Sigmoid colon (tissue), 7 donors: ENCODE results near the gene CFAP161. TPM values are rescaled to one million over a fixed set of nuclear protein-coding genes. Genes with fewer than 3 reads are reported as not detected.

Experiments used
- DNase-seq: peaks from one replicate; pipeline ENCODE4 v3.0.0-alpha.2; 2019
- H3K27ac ChIP-seq, 4 donors: fragments of 200-600 bp; sonication (generic); one replicate each; pipeline ENCODE4 v1.5.1; 2016 to 2019; ENCODE audit warnings: mild to moderate bottlenecking in 1 of 4
- H3K27me3 ChIP-seq, 3 donors: fragments of 200-600 bp; sonication (generic); one replicate each; pipeline ENCODE4 v1.5.1; 2019; ENCODE audit warnings: mild to moderate bottlenecking in 1 of 3
- H3K36me3 ChIP-seq, 4 donors: fragments of 200-600 bp; sonication (generic); one replicate each; pipeline ENCODE4 v1.5.1; 2016 to 2019
- H3K4me1 ChIP-seq, 4 donors: fragments of 200-600 bp; sonication (generic); one replicate each; pipeline ENCODE4 v1.5.1; 2017 to 2019
- H3K4me3 ChIP-seq, 4 donors: fragments of 200-600 bp; sonication (generic); one replicate each; pipeline ENCODE4 v1.5.1; 2017 to 2019; ENCODE audit warnings: mild to moderate bottlenecking in 2 of 4, moderate library complexity in 1 of 4
- H3K9me3 ChIP-seq, 4 donors: fragments of 200-600 bp in 3 of 4; sonication (generic) in 3 of 4; one replicate each; pipeline versions ENCODE4 v1.5.1 to v1.6.1; 2013 to 2019
- EP300 ChIP-seq, 4 donors: sonication (generic); formaldehyde crosslinking; IDR thresholded peaks; one replicate each; pipeline ENCODE4 v1.6.1; 2017; ENCODE audit warnings: antibody characterized with exemption in 4 of 4
- POLR2A ChIP-seq, 2 donors: fragments of 450-650 bp; IDR thresholded peaks; one replicate each; pipeline ENCODE4 v1.6.1; 2016; ENCODE audit warnings: antibody characterized with exemption in 2 of 2, mild to moderate bottlenecking in 2 of 2, moderate library complexity in 2 of 2
- POLR2AphosphoS5 ChIP-seq, 4 donors: sonication (generic); formaldehyde crosslinking; IDR thresholded peaks; one replicate each; pipeline ENCODE4 v1.6.1; 2017; ENCODE audit warnings: antibody characterized with exemption in 4 of 4
- WGBS, 2 donors: extraction: QIAGEN DNeasy Blood & Tissue Kit; methylation state at CpG; one replicate each; pipeline ENCODE4 v1.1.7; 2013; 5-methylcytosine and 5-hydroxymethylcytosine counted together
- intact Hi-C: fragments of 100-400 bp; cut with DNase I; formaldehyde crosslinking; loops from one replicate; pipeline ENCODE4 v1.15.1; 2023
- polyA plus RNA-seq, 3 donors: library from polyadenylated mRNA; stranded (reverse); fragments of 200-250 nt; gene quantifications; one replicate each; pipeline ENCODE4 v1.2.3, GENCODE V29; 2013
- total RNA-seq, 4 donors: library from RNA; depleted of rRNA; stranded (reverse); fragments of >200 nt; gene quantifications; one replicate each; pipeline ENCODE4 v1.1.0, GENCODE V29; 2016
- TF ChIP-seq, protein P1 (sequence below), 4 experiments: fragments of 450-650 bp in 3 of 4; fragments of 200-600 bp in 1 of 4; IDR thresholded peaks; one replicate each; pipeline ENCODE4 v1.5.1; 2016 to 2019; ENCODE audit warnings: antibody characterized with exemption in 4 of 4, mild to moderate bottlenecking in 3 of 4, moderate library complexity in 2 of 4
- donor health status: healthy with polysubstance abuse.
- donor health status: Bipolar disorder and iron deficiency.
- donor health status: healthy.

Gene CFAP161
- total and polyA plus RNA-seq, 7 donors, result 2.1 TPM; not detected in 6

DNA sequence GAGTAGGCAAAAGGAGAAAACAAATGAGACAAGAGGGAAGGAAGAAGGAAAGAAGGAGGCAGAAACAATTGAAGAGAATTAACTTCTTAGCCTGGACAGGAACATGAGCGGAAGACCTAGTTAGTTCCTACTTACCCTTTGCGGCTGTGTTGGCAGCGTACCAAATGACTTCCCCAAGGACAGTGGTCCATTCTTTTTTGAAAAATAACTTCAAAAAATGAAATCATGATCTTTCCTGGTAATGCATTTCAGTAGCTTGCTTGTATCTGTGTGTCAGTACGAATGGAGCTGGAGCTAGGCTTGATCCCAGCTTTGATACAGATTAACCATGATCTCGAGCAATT lies 41.5 kb upstream of the CFAP161 start:
- 63 to 69% methylated on average over 5 of the region's 5 CpGs for WGBS, 2 donors
- no peak for DNase-seq
- peak overlapping the region in 2 of 4 donors; percentile 40 to 48 for H3K27ac ChIP-seq
- TF ChIP-seq POLR2AphosphoS5 (IDR thresholded peaks at IDR 0.05), result no peak
- TF ChIP-seq, protein P1, sequence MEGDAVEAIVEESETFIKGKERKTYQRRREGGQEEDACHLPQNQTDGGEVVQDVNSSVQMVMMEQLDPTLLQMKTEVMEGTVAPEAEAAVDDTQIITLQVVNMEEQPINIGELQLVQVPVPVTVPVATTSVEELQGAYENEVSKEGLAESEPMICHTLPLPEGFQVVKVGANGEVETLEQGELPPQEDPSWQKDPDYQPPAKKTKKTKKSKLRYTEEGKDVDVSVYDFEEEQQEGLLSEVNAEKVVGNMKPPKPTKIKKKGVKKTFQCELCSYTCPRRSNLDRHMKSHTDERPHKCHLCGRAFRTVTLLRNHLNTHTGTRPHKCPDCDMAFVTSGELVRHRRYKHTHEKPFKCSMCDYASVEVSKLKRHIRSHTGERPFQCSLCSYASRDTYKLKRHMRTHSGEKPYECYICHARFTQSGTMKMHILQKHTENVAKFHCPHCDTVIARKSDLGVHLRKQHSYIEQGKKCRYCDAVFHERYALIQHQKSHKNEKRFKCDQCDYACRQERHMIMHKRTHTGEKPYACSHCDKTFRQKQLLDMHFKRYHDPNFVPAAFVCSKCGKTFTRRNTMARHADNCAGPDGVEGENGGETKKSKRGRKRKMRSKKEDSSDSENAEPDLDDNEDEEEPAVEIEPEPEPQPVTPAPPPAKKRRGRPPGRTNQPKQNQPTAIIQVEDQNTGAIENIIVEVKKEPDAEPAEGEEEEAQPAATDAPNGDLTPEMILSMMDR (IDR thresholded peaks at IDR 0.05), result no peak
- TF ChIP-seq POLR2A (IDR thresholded peaks at IDR 0.05), result no peak
- TF ChIP-seq EP300 (IDR thresholded peaks at IDR 0.05), result no peak
- no peaks in the 10 kb centered on the region for H3K27me3 ChIP-seq
- H3K9me3 ChIP-seq, result no peaks in the 10 kb centered on the region
- H3K4me1 ChIP-seq, result peaks cover 0 to 12% (median 10%) of the 10 kb centered on the region in 4 donors
- intact Hi-C loops, result no loop called here
- no peaks in the 10 kb centered on the region for H3K36me3 ChIP-seq
- H3K4me3 ChIP-seq, result no peak overlapping the region

DNA sequence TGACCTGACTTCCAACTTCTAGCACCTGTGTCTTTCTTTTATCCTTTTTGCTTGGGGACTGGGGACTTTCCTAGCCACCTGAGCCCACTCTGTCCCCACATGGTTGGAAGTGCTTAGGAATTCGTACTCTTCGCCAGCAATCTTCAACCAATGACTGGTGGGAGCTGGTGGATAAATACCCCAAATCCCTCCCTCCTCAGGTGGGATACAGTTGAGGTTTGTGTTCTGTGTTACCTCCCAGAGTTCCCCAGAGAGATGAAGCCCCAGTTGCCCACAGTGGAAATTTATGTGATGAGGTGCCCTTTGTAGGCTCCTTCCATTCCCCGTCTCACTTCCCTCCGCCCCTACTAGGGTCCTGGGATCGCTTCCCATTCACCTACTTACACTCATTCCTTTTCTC lies 40.1 kb upstream of the CFAP161 start:
- intact Hi-C loops, result no loop called here
- no peaks in the 10 kb centered on the region for H3K27me3 ChIP-seq
- no peak overlapping the region for H3K27ac ChIP-seq
- no peaks in the 10 kb centered on the region for H3K9me3 ChIP-seq
- no peak overlapping the region for H3K4me3 ChIP-seq
- H3K4me1 ChIP-seq, result peaks cover 0 to 12% (median 10%) of the 10 kb centered on the region in 4 donors
- DNase-seq, result no peak
- no peaks in the 10 kb centered on the region for H3K36me3 ChIP-seq
- TF ChIP-seq POLR2A (IDR thresholded peaks at IDR 0.05), result no peak
- TF ChIP-seq, protein P1 (IDR thresholded peaks at IDR 0.05), result no peak
- no peak for TF ChIP-seq POLR2AphosphoS5 (IDR thresholded peaks at IDR 0.05)
- no peak for TF ChIP-seq EP300 (IDR thresholded peaks at IDR 0.05)
- WGBS, 2 donors, result 89 to 95% methylated on average over 5 of the region's 5 CpGs

DNA sequence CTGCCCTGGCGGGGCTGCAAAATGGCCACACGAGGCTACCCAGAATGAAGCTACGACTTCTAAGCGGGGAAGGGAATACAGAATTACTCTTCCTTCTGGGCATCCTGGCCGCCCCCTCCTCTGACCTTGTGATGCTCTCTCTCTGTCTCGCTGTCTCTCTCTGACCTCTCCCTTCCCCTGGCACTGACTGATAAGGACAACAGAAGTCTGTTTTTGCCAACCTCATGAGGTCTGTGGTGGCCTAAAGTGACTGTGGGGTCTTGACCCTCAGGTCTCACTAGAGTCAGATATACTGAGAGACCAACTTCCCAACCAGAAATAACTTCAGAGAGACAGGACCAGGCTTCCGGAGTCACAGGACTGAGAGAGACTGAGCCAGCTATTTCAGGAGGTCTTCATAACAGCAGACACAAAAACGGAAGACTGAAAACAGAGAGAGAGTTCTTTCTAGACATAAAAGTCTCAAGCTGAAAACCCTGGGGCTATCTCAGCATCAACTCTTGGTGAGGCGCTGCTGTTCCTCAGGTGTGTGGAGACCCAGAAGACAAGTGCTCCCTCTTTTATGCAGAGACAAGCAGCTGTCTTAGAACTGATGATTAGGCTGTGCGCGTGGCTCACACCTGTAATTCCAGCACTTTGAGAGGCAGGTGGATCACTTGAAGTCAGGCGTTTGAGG lies 38.2 kb upstream of the CFAP161 start:
- H3K4me1 ChIP-seq, result peaks cover 0 to 12% (median 10%) of the 10 kb centered on the region in 4 donors
- no peaks in the 10 kb centered on the region for H3K36me3 ChIP-seq
- 80 to 84% methylated on average over 12 of the region's 12 CpGs for WGBS, 2 donors
- TF ChIP-seq EP300 (IDR thresholded peaks at IDR 0.05), result no peak
- no peak for TF ChIP-seq POLR2A (IDR thresholded peaks at IDR 0.05)
- TF ChIP-seq, protein P1 (IDR thresholded peaks at IDR 0.05), result no peak
- no peak for TF ChIP-seq POLR2AphosphoS5 (IDR thresholded peaks at IDR 0.05)
- no peaks in the 10 kb centered on the region for H3K9me3 ChIP-seq
- DNase-seq, result no peak
- no peak overlapping the region for H3K27ac ChIP-seq
- no peak overlapping the region for H3K4me3 ChIP-seq
- H3K27me3 ChIP-seq, result no peaks in the 10 kb centered on the region
- intact Hi-C loops, result no loop called here

DNA sequence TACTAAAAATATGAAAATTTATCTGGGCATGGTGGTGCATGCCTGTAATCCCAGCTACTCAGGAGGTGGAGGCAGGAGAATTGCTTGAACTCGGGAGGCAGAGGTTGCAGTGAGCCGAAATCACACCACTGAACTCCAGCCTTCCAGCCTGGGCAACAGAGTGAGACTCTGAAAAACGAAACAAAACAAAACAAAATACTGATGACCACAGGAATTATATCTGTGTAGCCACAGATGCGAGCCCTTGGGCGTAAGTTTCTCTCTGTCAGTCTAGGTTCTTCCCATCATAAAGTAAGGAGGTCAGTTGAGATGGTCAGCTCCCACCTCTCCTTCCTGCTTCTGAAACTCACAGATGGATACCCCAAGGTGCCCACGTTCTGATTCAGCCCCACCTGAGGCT lies 37.7 kb upstream of the CFAP161 start:
- no peak overlapping the region for H3K27ac ChIP-seq
- no peaks in the 10 kb centered on the region for H3K36me3 ChIP-seq
- peaks cover 0 to 12% (median 10%) of the 10 kb centered on the region in 4 donors for H3K4me1 ChIP-seq
- no peaks in the 10 kb centered on the region for H3K27me3 ChIP-seq
- intact Hi-C loops, result no loop called here
- 67 to 85% methylated on average over 6 of the region's 6 CpGs for WGBS, 2 donors
- TF ChIP-seq POLR2A (IDR thresholded peaks at IDR 0.05) (no peak), POLR2AphosphoS5 (IDR thresholded peaks at IDR 0.05) (no peak), EP300 (IDR thresholded peaks at IDR 0.05) (no peak)
- TF ChIP-seq, protein P1 (IDR thresholded peaks at IDR 0.05), result no peak
- DNase-seq, result no peak
- H3K9me3 ChIP-seq, result no peaks in the 10 kb centered on the region
- no peak overlapping the region for H3K4me3 ChIP-seq
